Muscle of arm (tissue), 12 donors: ENCODE measurements around the gene DCAF7. TPM values are rescaled to one million over a fixed set of nuclear protein-coding genes. Genes with fewer than 3 reads are reported as not detected.

Experiments used
- DNase-seq: peaks from one replicate; pipeline ENCODE4 v3.0.0-alpha.2; 2013
- polyA plus RNA-seq, 12 donors: library from polyadenylated mRNA; unstranded; fragments of 120-200 nt; gene quantifications; one replicate each; pipeline ENCODE4 v1.2.1, GENCODE V29; 2013; ENCODE audit not compliant: insufficient read length in 12 of 12

Gene DCAF7
- polyA plus RNA-seq, 12 donors = 38.5 to 57.3 (median 44.0) TPM; not detected in 1

GRCh38 chr17:63519972-63520882, 30.1 kb upstream of the DCAF7 start:
- no peak for DNase-seq

- no peak for DNase-seq
Measured at GRCh38 chr17:63523253-63523855, 26.9 kb upstream of the DCAF7 start, which contains the start of gene KCNH6. TSS of gene KCNH6 (plus strand) at chr17:63523358. CDS start at chr17:63523414, 56 bp downstream.

GRCh38 chr17:63524051-63524450, 26.2 kb upstream of the DCAF7 start:
- DNase-seq = no peak

- DNase-seq = no peak
Measured at GRCh38 chr17:63525190-63525946, 24.9 kb upstream of the DCAF7 start.

GRCh38 chr17:63526861-63527260, 23.4 kb upstream of the DCAF7 start:
- no peak for DNase-seq

- no peak for DNase-seq
Measured at GRCh38 chr17:63528183-63528582, 22.1 kb upstream of the DCAF7 start.

- no peak for DNase-seq
Measured at GRCh38 chr17:63529711-63530556, 20.3 kb upstream of the DCAF7 start.

- no peak for DNase-seq
Measured at GRCh38 chr17:63530557-63531021, 19.7 kb upstream of the DCAF7 start.

- no peak for DNase-seq
Measured at GRCh38 chr17:63531022-63531965, 19.0 kb upstream of the DCAF7 start.

- DNase-seq = no peak
Measured at GRCh38 chr17:63533433-63534077, 16.7 kb upstream of the DCAF7 start.

- no peak for DNase-seq
Measured at GRCh38 chr17:63534078-63534570, 16.2 kb upstream of the DCAF7 start.

- DNase-seq = no peak
Measured at GRCh38 chr17:63534816-63535455, 15.3 kb upstream of the DCAF7 start.

- DNase-seq = no peak
Measured at GRCh38 chr17:63535640-63536039, 14.6 kb upstream of the DCAF7 start.

GRCh38 chr17:63537001-63537400, 13.3 kb upstream of the DCAF7 start:
- no peak for DNase-seq

GRCh38 chr17:63537991-63538692, 12.1 kb upstream of the DCAF7 start:
- DNase-seq = no peak

- no peak for DNase-seq
Measured at GRCh38 chr17:63538693-63539595, 11.3 kb upstream of the DCAF7 start.

GRCh38 chr17:63540590-63540989, 9.7 kb upstream of the DCAF7 start:
- no peak for DNase-seq
